Choroid plexus epithelial cell (primary cell): ENCODE data around the gene ECI1.

Experiments used
- DNase-seq: peaks from one replicate; pipeline ENCODE4 v3.0.0-alpha.2; 2010; ENCODE audit warnings: low read depth
- H3K4me3 ChIP-seq: 2 replicates; pipeline ENCODE4 v1.5.1; 2011; ENCODE audit warnings: low read depth, mild to moderate bottlenecking, control low read depth, low read length, moderate library complexity
- CTCF ChIP-seq: conservative IDR thresholded peaks from 2 replicates; pipeline ENCODE4 v1.5.1; 2011; ENCODE audit warnings: low read depth, mild to moderate bottlenecking, control low read depth, inconsistent platforms, low read length, moderate library complexity

The ECI1 gene

GRCh38 chr16:2238838-2239675 lies 12.3 kb downstream of the ECI1 start:
- TF ChIP-seq CTCF, result no peak
- DNase-seq, result no peak
- no peak overlapping the region for H3K4me3 ChIP-seq

- no peak for DNase-seq
- TF ChIP-seq CTCF, result no peak
- no peak overlapping the region for H3K4me3 ChIP-seq
Measured at GRCh38 chr16:2238150-2238837, 13.1 kb downstream of the ECI1 start.

- TF ChIP-seq CTCF, result no peak
- no peak for DNase-seq
- no peak overlapping the region for H3K4me3 ChIP-seq
Measured at GRCh38 chr16:2237493-2238149, 13.8 kb downstream of the ECI1 start.

- no peak for TF ChIP-seq CTCF
- H3K4me3 ChIP-seq, result peak overlapping the region; percentile 26
- DNase-seq, result no peak
Measured at GRCh38 chr16:2237102-2237482, 14.3 kb downstream of the ECI1 start.

- peak; percentile 28 for DNase-seq
- no peak for TF ChIP-seq CTCF
- peak within 1 kb of the TSS; percentile 26 for H3K4me3 ChIP-seq
Measured at GRCh38 chr16:2236337-2237101, 14.9 kb downstream of the ECI1 start, which contains the start of gene DNASE1L2. Gene DNASE1L2, plus strand, starts transcription at chr16:2236444. Its CDS starts 373 bp downstream, at chr16:2236817.

GRCh38 chr16:2235695-2236336 lies 15.6 kb downstream of the ECI1 start:
- TF ChIP-seq CTCF, result no peak
- H3K4me3 ChIP-seq, result no peak overlapping the region
- no peak for DNase-seq
